Right renal pelvis (tissue), 4 donors: Measurements from ENCODE around the gene RNF25. TPM values are rescaled to one million over a fixed set of nuclear protein-coding genes. Genes with fewer than 3 reads are reported as not detected.

Experiments
- DNase-seq, 4 donors: peaks; one replicate each; pipeline ENCODE4 v3.0.0-alpha.2; 2013; ENCODE audit warnings: low read depth in 4 of 4, low spot score in 3 of 4, missing footprints in 1 of 4
- polyA plus RNA-seq, 4 donors: library from polyadenylated mRNA; unstranded; fragments of 120-200 nt; gene quantifications; one replicate each; pipeline ENCODE4 v1.2.1, GENCODE V29; 2013; ENCODE audit not compliant: insufficient read length in 4 of 4

The RNF25 gene
- polyA plus RNA-seq, 4 donors = 46.4 to 51.7 (median 48.3) TPM

DNA sequence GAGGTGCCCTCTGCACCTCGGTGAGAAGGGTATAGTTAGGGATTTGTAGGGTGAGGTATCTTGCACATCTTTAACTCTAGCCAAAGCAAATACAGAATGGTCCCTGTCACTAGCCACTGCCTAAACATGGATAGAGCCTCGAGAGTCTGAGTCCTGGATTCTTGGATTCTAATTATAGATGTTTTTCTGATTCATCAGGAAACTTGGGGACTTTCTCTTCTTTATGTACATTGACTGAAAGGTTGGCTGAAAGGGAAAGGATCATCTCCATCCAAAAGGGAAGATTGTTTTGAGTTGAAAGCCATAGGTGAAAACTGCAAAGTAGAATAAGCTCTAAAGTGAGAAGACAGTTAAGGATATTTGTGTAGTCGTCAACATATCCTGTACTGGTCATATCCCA is 8.3 kb upstream of the RNF25 start:
- DNase-seq = no peak

DNA sequence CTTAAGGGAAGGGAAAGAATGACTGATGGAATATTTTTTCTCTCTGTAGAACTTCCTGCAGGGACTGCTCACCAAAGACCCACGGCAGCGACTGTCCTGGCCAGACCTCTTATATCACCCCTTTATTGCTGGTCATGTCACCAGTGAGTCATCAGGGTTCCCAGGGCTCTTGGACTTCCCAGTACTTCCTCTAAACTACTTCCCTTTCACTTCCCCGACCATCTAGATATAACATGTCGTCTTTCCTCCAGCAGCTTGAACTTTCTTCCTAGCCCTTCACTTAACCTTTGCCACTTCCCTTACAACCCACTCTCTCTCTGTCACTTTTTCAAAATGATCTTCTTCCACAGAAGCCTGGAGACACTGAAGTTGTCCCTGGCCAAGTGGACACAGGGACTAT is 7.3 kb upstream of the RNF25 start:
- no peak for DNase-seq

DNA sequence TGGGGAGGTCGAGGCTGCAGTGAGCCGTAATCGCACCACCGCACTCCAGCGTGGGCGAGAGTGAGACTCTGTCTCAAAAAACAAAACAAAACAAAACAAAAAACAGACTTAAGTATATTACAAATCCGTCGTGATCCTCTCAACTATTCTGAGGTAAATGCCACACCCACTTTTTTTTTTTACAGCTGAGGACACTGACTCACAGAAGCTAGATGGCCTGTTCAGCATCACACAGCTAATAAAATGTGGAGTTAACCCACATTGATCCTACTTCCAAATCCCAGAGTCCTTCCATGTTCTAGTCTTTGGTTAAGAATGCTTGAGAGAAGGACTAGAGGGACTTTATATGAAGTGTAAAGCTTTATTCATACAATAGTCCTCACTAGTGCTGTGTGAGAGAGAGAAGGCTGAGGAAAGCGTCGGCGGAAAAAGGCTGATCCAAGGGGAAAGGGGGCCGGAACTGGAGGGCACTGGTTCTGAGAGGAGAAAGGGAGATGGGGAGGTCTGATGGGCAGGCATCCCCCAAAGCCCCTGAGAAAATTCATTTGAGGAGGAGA is 627 bp downstream of the RNF25 start:
- DNase-seq = no peak

DNA sequence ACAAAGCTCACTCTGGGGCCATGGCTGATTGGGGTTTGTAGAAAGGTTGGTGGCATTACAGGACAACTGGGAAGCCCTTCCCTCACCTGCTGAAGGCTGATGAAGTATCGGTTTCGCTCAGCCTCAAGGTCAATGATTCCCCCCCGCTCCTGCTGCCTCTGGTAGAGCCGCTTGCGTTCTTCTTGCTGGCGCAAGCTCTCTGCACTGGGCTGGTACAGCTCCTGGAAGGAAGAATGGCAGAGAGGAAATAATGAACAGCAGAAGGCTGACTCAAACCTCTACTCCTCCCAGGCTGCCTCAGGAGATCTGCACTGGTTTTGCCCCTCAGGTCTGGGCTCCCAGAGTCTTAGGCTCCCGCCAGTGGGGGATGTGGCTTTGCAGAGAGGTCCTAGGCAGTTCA is 7.1 kb downstream of the RNF25 start:
- no peak for DNase-seq

DNA sequence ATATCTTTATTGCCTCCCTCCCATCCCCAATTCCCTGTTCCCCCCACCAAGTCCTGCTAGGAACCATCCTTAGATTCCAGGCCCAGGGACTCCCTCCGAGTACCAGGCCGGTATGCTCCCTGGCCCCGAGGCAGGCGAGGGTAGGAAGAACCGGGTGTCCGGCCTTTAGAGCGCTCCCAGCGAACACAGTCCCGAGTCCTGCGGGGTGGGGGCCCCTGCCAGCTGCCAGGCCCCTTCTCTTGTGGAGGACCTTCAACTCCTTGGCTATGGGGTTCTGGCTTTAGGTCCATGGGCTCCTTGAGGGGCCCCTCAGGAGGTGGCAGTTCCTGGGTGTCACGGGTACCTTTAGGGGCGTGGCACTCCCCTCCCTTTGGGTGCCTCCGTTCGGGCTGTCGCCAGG is 7.9 kb downstream of the RNF25 start:
- DNase-seq = no peak

DNA sequence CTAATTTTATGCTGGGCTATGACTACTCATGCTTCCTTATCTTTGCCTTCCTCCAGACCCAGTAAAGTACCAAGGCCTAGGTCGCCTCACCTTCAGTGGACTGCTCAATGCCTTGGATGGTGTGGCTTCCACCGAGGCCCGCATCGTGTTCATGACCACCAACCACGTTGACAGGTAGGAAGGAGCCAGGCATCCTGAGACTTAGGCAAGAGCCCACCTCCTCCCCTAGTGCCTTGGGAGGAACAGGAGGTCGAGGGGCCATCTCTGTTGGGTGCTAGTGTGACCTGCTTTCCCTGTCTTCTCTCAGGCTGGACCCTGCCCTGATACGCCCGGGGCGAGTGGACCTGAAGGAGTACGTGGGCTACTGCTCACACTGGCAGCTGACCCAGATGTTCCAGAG is 9.0 kb downstream of the RNF25 start:
- DNase-seq = no peak

DNA sequence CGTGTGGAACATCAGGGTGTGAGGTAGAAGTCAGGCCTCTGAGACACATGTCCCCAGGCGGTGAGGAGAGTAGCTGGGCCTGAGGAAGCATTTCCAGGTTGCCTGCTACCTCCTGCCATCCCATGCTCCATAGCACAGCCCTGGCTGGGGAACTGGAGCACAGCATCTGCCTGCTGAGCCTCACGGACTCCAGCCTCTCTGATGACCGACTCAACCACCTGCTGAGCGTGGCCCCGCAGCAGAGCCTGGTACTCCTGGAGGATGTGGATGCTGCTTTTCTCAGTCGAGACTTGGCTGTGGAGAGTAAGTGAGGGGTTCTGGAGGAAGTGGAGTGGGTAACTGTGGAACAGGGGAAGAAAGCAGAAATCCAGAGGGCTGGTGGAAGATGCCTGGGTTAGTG is 9.4 kb downstream of the RNF25 start:
- no peak for DNase-seq

DNA sequence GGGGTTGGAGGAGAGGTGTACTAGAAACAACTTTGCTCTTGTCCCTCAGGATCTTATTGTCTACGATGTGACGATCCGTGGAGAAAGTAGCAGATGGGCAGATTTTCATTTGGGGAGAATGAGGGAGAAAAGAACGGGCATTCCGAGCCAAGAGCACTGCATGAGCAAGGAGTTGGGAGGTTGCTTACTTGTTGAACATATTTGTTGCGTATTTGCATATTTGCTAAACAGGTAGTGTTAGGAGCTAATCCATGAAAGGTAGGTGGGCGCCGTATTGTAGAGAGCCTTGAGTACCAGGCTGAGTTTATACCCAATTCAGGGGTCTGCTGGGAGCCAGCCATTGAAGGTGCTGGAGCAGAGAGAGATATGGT is 11.8 kb downstream of the RNF25 start:
- DNase-seq = no peak

DNA sequence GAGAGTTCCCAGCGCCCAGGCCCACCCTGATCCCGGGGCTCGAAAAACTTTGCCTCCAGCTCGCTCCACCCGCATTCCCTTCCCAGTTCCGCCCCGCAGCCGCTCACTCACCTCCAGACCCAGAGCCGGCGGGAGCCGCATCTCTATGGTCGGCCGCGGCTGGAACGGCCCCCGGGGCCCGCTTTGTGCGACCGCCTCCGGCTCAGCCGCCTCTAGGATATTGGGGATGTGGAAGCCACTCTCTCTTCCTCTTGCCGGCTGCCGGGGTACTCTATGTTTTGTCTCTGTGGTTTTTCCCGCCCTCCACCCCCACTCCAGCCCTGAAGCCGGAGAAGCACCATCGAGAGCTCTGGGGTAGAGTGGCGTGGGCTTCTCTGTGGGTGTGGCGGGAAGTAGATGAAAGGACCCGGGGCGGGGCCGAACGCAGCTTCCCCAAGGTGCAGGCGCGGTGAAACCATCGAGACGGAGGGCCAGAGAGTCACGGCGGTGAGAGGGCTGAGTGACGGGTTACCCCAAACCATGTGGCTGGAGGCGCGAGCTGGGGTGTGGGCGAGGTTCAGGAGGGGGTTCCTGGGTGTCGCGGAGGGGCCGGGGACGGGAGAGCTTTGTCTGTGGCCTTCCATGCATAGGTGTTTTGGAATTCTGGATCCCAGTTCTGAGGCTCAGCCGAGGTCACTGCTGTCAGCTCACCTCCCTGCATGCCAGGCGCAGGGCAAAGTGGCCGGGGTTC is 12.4 kb downstream of the RNF25 start, which contains the start of the genes BCS1L and ZNF142:
BCS1L (plus strand) TSS at position 426 of the 730 bp plus-strand sequence. CDS start 1,305 bp downstream, outside the sequence.
ZNF142 (minus strand) TSS at position 366 of the 730 bp plus-strand sequence. CDS start 3,194 bp downstream, outside the sequence.
- DNase-seq = peak; percentile 71 to 80 (median 72)

DNA sequence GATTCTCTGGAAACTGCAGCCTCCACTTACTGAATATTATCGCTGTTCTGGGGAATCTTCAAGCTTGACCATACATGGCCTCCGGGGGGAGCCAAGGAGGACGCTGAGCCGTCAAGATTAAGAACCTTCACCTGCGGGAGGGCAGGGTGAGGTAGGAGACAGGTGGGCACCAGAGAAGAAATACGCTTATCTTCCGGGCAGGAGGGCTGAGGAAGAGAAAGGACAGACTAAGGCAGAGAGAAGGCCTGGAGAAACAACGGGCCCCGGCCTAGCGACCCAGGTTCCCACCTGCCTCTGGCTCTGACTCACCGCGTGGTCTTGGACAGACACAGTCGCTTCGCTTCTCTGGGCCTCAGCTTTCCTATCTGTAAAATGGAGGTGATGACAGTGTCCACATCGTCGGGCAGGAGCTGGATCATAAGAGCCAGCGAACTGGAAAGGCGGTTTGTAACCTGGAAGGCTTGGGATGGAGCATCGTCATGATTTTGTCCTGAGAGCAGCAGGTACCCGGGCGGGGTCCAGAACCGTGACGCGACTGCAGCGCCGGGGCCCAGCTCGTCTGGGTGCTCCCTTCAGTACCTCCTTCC is 13.0 kb downstream of the RNF25 start:
- no peak for DNase-seq

DNA sequence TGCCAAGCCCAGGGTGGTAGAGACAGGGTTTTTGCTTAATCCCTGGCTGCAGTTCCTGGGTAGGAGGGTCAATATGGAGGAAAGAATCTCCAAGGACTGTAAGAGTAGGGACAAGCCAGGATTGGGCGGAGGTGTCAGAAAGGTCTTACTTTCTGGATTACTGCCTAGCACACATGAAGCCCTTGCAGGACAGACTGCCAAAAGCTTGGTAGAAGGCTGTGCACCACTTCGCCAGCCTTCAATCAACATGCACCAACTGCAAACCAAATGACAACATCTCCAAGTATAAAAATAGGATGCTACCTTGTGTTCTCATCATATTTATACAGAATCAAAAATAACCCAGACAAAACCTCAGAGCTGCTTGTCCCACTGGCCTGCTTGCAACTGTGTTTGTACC is 16.1 kb downstream of the RNF25 start:
- no peak for DNase-seq

DNA sequence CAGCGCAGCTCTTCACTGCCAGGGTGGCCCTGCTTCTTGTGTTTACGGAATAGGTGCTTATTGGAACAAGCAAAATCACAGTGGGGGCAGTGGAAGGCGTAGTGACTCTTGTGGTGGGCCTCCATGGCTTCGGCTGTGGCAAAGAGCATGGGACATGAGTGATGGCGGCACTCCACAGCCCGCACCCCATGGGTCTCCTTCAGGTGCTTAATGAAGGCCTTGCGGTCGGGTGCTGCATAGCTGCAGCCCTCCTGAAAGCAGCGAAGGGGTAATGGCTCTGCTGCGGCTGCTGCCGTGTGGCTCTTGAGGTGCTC is 23.1 kb downstream of the RNF25 start:
- DNase-seq = no peak

DNA sequence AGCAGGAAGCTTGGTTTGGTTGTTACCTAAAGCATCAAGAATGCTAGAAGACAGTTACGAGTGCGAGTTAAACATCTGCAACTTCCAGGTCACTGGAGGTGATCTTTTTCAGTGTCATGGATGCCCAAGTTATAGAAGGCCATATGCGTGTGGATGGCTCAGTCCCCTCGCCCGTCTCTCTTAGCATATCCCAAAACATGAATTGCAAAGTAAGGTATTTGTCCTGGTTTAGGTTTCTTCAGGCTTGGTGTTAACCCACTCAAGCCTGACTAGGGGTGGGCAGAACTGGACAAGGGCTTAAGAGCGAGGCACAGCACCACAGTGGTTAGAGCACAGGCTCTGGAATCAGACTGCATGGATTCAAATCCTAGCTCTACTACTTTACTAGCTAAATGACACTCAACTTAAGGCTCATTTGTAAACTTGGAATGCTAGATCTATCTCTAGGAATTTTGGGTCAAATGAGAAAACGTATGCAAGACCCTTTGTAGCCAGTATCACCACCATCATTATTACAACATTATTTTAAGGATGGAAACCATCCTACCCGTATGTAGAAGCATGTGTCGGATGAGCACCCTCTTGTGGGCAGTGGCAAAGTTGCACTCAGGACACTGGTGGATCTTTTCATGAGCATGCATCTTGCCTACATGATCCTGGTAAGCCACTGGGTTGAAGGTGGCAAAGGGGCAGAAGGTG is 23.6 kb downstream of the RNF25 start:
- peak in 1 of 4 donors; percentile 22 for DNase-seq

DNA sequence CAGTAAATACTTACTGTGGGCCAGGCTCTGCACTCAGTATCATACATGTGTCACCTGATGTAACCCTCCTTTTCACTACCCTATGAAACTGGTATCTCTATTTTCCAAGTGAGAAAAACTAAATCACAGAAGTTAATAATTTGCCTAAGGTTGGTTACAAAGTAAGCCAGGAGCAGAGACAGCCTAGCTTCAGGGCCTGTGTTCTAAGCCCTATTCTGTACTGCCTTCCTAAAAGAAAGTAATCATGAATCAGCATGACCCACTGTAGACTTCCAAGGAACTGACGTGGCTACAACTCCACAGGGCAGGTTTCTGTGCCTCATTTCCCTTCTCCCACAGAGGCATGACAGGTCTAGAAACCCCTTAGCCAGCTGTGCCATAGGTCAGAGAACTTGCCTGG is 26.7 kb downstream of the RNF25 start:
- no peak for DNase-seq

DNA sequence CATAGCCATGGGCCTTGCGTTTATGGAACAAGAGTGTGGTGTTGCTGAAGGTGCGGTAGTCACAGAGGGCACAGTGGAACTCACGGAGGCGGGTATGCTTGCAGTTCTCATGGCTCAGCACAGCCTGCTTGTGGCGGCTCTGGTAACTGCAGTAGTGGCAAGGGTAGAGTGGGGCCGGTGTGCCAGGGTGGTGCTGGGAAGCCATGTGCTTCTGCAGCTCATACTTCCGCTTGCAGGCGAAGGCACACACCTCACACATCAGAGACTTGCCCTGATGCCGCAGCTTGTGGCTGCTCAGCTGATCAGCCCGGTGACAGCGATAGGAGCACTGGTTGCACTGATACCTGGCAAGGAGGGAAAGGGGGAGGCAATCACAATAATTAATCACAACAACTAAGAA is 27.1 kb downstream of the RNF25 start:
- no peak for DNase-seq

DNA sequence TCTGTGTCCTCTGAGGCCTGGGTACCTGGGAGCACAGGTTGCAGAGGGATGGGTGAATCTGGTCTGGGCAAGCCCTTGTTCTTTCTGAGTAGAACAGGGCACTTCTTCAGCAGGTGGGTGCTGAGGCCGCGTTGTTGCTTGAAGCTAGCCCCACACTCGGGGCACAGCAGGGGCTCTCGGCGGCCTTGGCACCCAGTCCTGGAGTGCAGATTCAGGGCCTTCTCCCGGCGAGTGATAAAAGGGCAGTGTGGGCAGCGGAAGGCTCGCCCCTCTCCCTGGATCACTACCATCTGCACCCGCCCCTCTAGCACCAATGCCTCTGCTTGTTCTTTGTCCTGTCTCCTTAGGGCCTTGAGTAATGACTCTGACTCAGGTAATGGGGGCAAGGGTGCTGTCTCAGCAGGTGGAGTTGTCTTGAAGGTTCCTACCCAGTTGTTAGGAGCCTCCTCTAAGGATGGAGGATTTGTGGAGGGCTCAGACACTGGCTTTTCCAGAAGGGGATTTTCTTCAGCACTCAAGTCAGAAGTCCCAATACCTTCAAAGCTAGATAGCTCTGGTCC is 28.0 kb downstream of the RNF25 start:
- no peak for DNase-seq

DNA sequence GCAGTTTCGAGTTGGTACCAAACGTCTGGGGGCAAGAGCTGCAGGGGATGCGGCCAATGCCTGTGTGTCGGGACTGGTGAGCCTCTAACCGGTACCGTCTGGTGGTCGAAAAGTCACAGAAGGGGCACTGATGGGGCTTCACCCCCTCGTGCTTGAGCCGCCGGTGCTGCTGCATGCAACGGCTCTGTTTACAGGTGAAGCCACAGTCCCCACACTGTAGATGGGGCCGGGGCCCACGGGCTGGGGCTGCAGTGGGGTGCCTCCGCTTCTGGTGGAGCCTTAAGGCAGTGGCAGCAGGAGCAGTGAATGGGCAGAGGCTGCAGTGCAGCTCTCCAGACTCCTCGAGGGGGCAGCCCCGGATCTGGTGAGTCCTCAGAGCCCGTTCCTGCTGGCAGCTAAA is 29.0 kb downstream of the RNF25 start:
- DNase-seq = no peak

DNA sequence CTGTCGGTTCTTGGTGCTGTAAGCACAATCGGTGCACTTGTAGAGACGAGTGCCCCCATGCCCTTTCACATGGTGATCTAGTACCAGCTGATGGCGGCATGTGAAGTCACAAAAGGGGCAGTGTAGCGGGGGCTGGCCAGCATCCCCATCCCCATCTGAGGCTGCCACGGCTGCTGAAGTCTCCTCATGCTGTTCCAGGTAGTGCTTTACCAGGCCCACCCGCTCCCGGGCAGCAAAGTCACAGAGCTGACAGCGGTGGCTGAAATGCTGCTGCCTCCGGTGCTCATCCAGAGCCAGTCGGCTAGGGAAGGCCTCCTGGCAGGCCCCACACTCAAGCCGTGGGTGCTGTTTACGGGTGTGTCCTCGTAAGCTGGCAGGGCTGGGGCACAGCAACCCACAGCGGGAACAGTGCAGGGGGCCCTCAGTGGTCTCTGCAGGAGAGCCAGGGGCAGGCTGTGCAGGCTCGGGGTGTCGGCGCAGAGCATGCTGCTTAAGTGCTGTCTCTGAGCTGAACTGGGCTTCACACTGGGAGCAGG is 29.6 kb downstream of the RNF25 start:
- no peak for DNase-seq

DNA sequence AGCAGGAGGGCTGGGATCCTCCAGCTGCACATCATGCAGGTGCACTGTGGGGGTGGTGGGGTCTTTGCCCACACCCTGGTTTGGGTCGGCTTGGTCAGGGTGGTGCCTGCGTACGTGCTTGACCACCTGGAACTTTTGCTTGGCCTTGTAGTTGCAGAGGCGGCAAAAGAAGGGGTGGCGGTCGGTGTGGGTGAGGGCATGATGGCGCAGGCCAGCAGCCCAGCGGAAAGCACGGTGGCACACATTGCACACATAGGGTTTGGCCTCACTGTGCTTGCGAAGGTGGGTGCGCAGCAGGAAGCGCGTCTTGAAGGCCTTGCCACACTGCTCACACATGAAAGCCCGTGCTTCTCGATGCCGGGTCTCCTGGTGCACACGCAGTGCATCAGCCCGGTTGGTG is 33.4 kb downstream of the RNF25 start:
- no peak for DNase-seq

DNA sequence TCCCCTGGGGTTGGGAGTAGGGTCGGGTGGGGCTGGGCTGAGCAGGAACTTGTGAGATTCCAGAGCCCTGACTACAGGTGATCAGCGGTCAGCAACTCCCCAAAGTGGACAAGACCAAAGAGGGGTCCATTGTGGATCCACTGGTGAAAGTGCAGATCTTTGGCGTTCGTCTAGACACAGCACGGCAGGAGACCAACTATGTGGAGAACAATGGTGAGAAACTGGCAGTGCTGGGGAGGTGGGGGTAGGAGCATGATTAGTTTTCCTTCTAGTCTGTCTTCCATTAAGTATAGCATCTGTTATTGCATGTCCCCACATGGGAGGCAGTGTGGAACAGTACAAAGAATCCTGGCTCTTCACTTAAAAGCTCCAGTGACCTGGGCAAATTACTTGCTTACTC is 36.1 kb downstream of the RNF25 start:
- DNase-seq = no peak

DNA sequence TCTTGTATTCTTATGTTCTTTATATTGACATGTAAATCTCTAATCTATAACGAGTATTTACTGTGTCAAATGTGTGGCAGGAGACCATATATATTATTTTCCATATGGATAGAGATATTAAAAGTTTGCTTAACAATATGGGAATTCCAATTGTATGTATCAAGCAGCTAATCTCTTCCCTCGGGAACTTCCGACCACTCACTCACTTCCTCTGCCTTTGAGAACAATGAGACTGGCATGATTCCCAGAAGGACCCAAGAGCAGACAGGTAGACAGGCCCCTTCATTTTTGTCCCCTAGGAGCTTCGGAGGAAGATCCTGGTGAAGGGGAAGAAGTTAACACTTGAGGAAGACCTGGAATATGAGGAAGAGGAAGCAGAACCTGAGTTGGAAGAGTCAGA is 40.0 kb downstream of the RNF25 start:
- DNase-seq = no peak
